T-cell (primary cell): Measurements from ENCODE around the gene CDK18. TPM values are rescaled to one million over a fixed set of nuclear protein-coding genes. Genes with fewer than 3 reads are reported as not detected.
A peak's percentile ranks its signal among the peaks of the same experiment; 100 is the strongest.
"Not testable (repeated sequence)": the region's sequence is repeated elsewhere in the genome, so short reads cannot be mapped to it uniquely, and the experiment has no call there.

Source experiments
- ATAC-seq, 4 experiments: fragments of 200-7000 bp in 3 of 4; fragments of 150-1000 bp in 1 of 4; cut with Tn5 transposase; replicated peaks in 1 of 4; 1 replicate in 3 of 4; 2 replicates in 1 of 4; pipeline ENCODE4 v1.10.0; 2021; ENCODE audit warnings: moderate library complexity in 3 of 4, mild to moderate bottlenecking in 2 of 4, moderate number of reproducible peaks in 1 of 4
- CTCF ChIA-PET, 2 donors: fragments of 300-600 bp; sonication (Branson Sonifier 250); formaldehyde crosslinking; loops; one replicate each; lab custom pipeline; 2022; ENCODE audit warnings: antibody characterized with exemption in 2 of 2; lab: Charles Lee
- POLR2A ChIA-PET, 2 donors: fragments of 300-600 bp; sonication (Branson Sonifier 250); formaldehyde crosslinking; loops; one replicate each; lab custom pipeline; 2022; ENCODE audit warnings: antibody characterized with exemption in 2 of 2; lab: Charles Lee
- DNase-seq, 35 experiments: peaks; one replicate each; pipeline versions ENCODE4 v3.0.0 to v3.0.0-alpha.2; 2013 to 2023
- H3K27ac ChIP-seq: one replicate; pipeline ENCODE4 v1.5.1; 2013; ENCODE audit warnings: low read length
- H3K27me3 ChIP-seq, 2 experiments: replicated peaks in 1 of 2; 1 replicate in 1 of 2; 2 replicates in 1 of 2; pipeline versions ENCODE4 v1.6.1 to v1.7.0; 2013; ENCODE audit warnings: low read length in 1 of 2, mixed read lengths in 1 of 2; ENCODE audit not compliant: control insufficient read depth in 2 of 2, insufficient read depth in 2 of 2; ENCODE audit errors: extremely low read depth in 1 of 2
- H3K36me3 ChIP-seq, 2 donors: 1 replicate in 1 of 2; 2 replicates in 1 of 2; pipeline versions ENCODE4 v1.6.1 to v1.7.0; 2013; ENCODE audit warnings: low read length in 1 of 2; ENCODE audit not compliant: control insufficient read depth in 2 of 2, insufficient read depth in 1 of 2; ENCODE audit errors: extremely low read depth in 1 of 2
- H3K4me1 ChIP-seq, 2 experiments: 1 replicate in 1 of 2; 2 replicates in 1 of 2; pipeline versions ENCODE4 v1.6.1 to v1.7.0; 2013; ENCODE audit warnings: low read length in 2 of 2, mixed read lengths in 1 of 2; ENCODE audit not compliant: insufficient read depth in 2 of 2, control insufficient read depth in 1 of 2; ENCODE audit errors: extremely low read depth in 1 of 2
- H3K4me3 ChIP-seq, 2 donors: 1 replicate in 1 of 2; 2 replicates in 1 of 2; pipeline versions ENCODE4 v1.5.1 to v1.7.0; 2013; ENCODE audit warnings: mild to moderate bottlenecking in 2 of 2, low read length in 1 of 2, moderate library complexity in 1 of 2; ENCODE audit not compliant: control insufficient read depth in 1 of 2; ENCODE audit errors: extremely low read depth in 1 of 2
- H3K9me3 ChIP-seq: 2 replicates; pipeline ENCODE4 v1.7.0; 2013
- H3K27ac Mint-ChIP-seq, 2 donors: one replicate each; pipeline ENCODE4 v1.8.0; 2020 to 2021; ENCODE audit warnings: mild to moderate bottlenecking in 2 of 2, mixed read lengths in 2 of 2
- H3K27me3 Mint-ChIP-seq, 2 donors: one replicate each; pipeline ENCODE4 v1.8.0; 2021 to 2022; ENCODE audit warnings: mixed read lengths in 2 of 2
- H3K36me3 Mint-ChIP-seq: one replicate; pipeline ENCODE4 v1.8.0; 2021; ENCODE audit warnings: mixed read lengths
- H3K4me1 Mint-ChIP-seq, 3 donors: one replicate each; pipeline ENCODE4 v1.8.0; 2020 to 2022; ENCODE audit warnings: mixed read lengths in 3 of 3, mild to moderate bottlenecking in 1 of 3
- H3K4me3 Mint-ChIP-seq, 3 donors: one replicate each; pipeline ENCODE4 v1.8.0; 2020 to 2022; ENCODE audit warnings: mild to moderate bottlenecking in 3 of 3, mixed read lengths in 3 of 3, moderate library complexity in 3 of 3
- H3K9me3 Mint-ChIP-seq, 3 donors: one replicate each; pipeline ENCODE4 v1.8.0; 2020 to 2022; ENCODE audit warnings: mixed read lengths in 3 of 3
- WGBS: methylation state at CpG from one replicate; pipeline ENCODE4 v1.1.5; 2013; ENCODE audit warnings: missing lambda C conversion rate; ENCODE audit not compliant: insufficient coverage; 5-methylcytosine and 5-hydroxymethylcytosine counted together
- total RNA-seq, 35 experiments: library from RNA in 6 of 35; stranded (reverse) in 6 of 35; fragments of 120-200 nt in 1 of 35; gene quantifications; one replicate each; pipeline versions ENCODE4 v1.2.1 to v1.2.4 and lab custom pipeline; 2013 to 2026

CDK18 gene
- total RNA-seq, 5 donors from 2014 or later (not counting 1 experiment from before 2014, with no cell fraction given): 1.7 to 4.6 (median 2.1) TPM

DNA sequence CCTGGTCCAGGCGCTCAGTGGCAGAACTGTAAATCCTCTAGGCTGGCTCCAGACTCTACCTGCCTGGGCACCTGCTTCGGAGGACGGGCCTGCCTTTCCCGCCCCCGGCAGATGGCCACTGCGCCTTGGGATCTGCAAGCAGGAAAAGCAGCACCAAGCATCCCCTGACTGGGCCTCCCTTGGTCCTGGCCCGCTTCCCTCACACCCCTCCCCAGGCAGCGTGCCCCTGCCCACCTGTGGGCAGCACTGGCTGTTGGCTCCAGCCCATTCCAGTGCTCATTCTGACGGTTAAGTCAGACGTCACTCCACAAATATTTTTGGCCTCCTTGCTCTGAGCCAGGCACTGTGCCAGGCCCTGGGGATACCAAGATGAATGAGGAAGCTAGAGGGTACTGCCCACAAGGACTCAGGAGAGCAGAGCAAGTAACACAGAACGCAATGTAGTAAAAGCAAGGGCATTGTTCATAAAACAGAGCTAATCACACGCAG lies 26.7 kb upstream of the CDK18 start:
- peaks cover 26 to 29% (median 28%) of the 10 kb centered on the region in 3 donors for H3K4me1 Mint-ChIP-seq
- CTCF ChIA-PET: no interaction called here
- H3K4me3 Mint-ChIP-seq: no peak overlapping the region

GRCh38 chr1:205478985-205479384 lies 25.5 kb upstream of the CDK18 start:
- 80% methylated on average over 1 of the region's 2 CpGs for WGBS
- peaks cover 1 to 27% of the 10 kb centered on the region in 2 experiments for H3K27me3 ChIP-seq
- H3K36me3 ChIP-seq, ATAC-seq, H3K4me3 ChIP-seq, H3K36me3 Mint-ChIP-seq, H3K27ac ChIP-seq, H3K9me3 ChIP-seq, DNase-seq, POLR2A ChIA-PET, H3K4me3 Mint-ChIP-seq: not testable (repeated sequence)
- H3K4me1 ChIP-seq: peaks cover 0 to 44% of the 10 kb centered on the region in 2 experiments
- peaks cover 9 to 13% (median 11%) of the 10 kb centered on the region in 3 donors for H3K9me3 Mint-ChIP-seq
- H3K27ac Mint-ChIP-seq: peak overlapping the region in 1 of 2 donors; percentile 13
- CTCF ChIA-PET: interaction anchor here (0.7 to 1.6 kb wide), 3 partner anchors 10 to 180 kb away, joined by 3 to 6 read pairs (median 4); no protein-coding TSS in a partner anchor
- H3K27me3 Mint-ChIP-seq: peaks cover 44 to 58% of the 10 kb centered on the region in 2 donors
- H3K4me1 Mint-ChIP-seq: peaks cover 26 to 35% (median 28%) of the 10 kb centered on the region in 3 donors

More for the DNA sequence above, 26.7 kb upstream of the CDK18 start:
- Histone ChIP-seq H3K36me3 (no peaks in the 10 kb centered on the region), H3K4me3 (no peak overlapping the region), H3K4me1 (peaks cover 0 to 42% of the 10 kb centered on the region in 2 experiments), H3K9me3 (no peaks in the 10 kb centered on the region), H3K27ac (no peak overlapping the region), H3K27me3 (peaks cover 0 to 37% of the 10 kb centered on the region in 2 experiments)
- no peak overlapping the region for H3K27ac Mint-ChIP-seq
- POLR2A ChIA-PET: interaction anchor here in 1 of 2 donors (0.6 kb wide), 1 partner anchor 113 kb away, joined by 8 read pairs; no protein-coding TSS in a partner anchor
- no peak for DNase-seq
- ATAC-seq: no peak
- WGBS: 92% methylated on average over 11 of the region's 12 CpGs
- peaks cover 9 to 13% (median 11%) of the 10 kb centered on the region in 3 donors for H3K9me3 Mint-ChIP-seq
- peaks cover 45 to 58% of the 10 kb centered on the region in 2 donors for H3K27me3 Mint-ChIP-seq
- H3K36me3 Mint-ChIP-seq: peaks cover 6% of the 10 kb centered on the region

DNA sequence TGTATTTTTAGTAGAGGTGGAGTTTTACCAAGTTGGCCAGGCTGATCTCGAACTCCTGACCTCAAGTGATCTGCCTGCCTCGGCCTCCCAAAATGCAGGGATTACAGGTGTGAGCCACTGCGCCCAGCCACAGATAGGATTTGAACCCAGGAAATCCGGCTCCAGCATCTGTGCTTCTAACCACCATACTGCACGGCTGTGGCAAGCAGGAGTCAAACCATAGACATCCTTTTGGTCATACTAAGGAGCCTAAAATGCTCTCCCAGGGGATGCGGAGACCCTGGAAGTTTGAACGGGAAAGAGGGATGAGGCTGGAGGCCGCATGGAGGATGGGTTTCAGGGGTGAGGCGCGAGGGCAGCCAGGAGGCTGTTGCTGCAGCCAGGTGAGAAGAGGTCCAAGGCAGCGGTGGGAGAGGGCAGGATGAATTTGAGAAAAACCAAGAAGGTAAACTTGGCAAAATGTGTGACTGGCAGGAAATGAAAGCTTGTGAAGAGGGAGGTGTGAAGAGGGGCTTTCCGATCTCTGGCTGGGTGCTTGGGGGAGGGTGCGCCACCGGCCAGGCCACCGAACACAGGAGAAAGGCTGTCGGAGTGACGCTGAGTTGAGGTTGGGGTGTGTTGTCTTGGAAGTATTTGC lies 24.0 kb upstream of the CDK18 start:
- WGBS: 27% methylated on average over 13 of the region's 17 CpGs
- peak overlapping the region; percentile 60 to 70 for H3K27ac Mint-ChIP-seq
- Histone ChIP-seq H3K36me3 (no peaks in the 10 kb centered on the region), H3K9me3 (no peaks in the 10 kb centered on the region), H3K27ac (peak overlapping the region; percentile 78), H3K4me1 (peaks cover 0 to 48% of the 10 kb centered on the region in 2 experiments), H3K4me3 (no peak overlapping the region), H3K27me3 (peaks cover 2 to 35% of the 10 kb centered on the region in 2 experiments)
- H3K27me3 Mint-ChIP-seq: peaks cover 44 to 53% of the 10 kb centered on the region in 2 donors
- H3K9me3 Mint-ChIP-seq: peaks cover 2 to 4% (median 4%) of the 10 kb centered on the region in 3 donors
- DNase-seq: peak in 33 of 35 experiments; percentile 36 to 86 (median 68)
- peak; percentile 37 to 88 (median 60) for ATAC-seq
- CTCF ChIA-PET: interaction anchor here in 1 of 2 donors (1.6 to 2.2 kb wide), 2 partner anchors 8 to 44 kb away, joined by 4 to 6 read pairs; no protein-coding TSS in a partner anchor
- H3K4me1 Mint-ChIP-seq: peaks cover 30 to 39% (median 35%) of the 10 kb centered on the region in 3 donors
- POLR2A ChIA-PET: interaction anchor here (0.5 to 0.7 kb wide), 3 partner anchors 68 to 295 kb away, joined by 3 read pairs; partner anchors contain the start of gene RAB29 (in 1 of the 2)
- H3K4me3 Mint-ChIP-seq: peak overlapping the region; percentile 26 to 63 (median 39)
- peaks cover 1% of the 10 kb centered on the region for H3K36me3 Mint-ChIP-seq

GRCh38 chr1:205481218-205481617 lies 23.3 kb upstream of the CDK18 start:
- Mint-ChIP-seq H3K4me1 (peaks cover 32 to 41% (median 39%) of the 10 kb centered on the region in 3 donors), H3K36me3 (no peaks in the 10 kb centered on the region), H3K4me3 (peak overlapping the region in 2 of 3 donors; percentile 25 to 63), H3K9me3 (no peaks in the 10 kb centered on the region), H3K27me3 (peaks cover 46 to 48% of the 10 kb centered on the region in 2 donors), H3K27ac (peak overlapping the region; percentile 60 to 73)
- H3K27ac ChIP-seq: peak overlapping the region; percentile 78
- H3K9me3 ChIP-seq: no peaks in the 10 kb centered on the region
- peak overlapping the region in 1 of 2 donors; percentile 19 for H3K4me3 ChIP-seq
- 36% methylated on average over 7 of the region's 11 CpGs for WGBS
- DNase-seq (peak in 2 of 35 experiments; percentile 9 to 11), ATAC-seq (no peak)
- H3K36me3 ChIP-seq: no peaks in the 10 kb centered on the region
- CTCF ChIA-PET: interaction anchor here (1.0 to 2.2 kb wide), 2 partner anchors 43 kb away, joined by 3 to 6 read pairs; no protein-coding TSS in a partner anchor
- H3K4me1 ChIP-seq: peaks cover 0 to 53% of the 10 kb centered on the region in 2 experiments
- POLR2A ChIA-PET: interaction anchor here in 1 of 2 donors (0.6 to 0.7 kb wide), 2 partner anchors 268 to 294 kb away, joined by 3 read pairs; partner anchors contain the start of gene RAB29
- H3K27me3 ChIP-seq: peaks cover 2 to 40% of the 10 kb centered on the region in 2 experiments

GRCh38 chr1:205481629-205482151 lies 22.8 kb upstream of the CDK18 start:
- POLR2A ChIA-PET: no interaction called here
- Mint-ChIP-seq H3K27me3 (peaks cover 45 to 46% of the 10 kb centered on the region in 2 donors), H3K36me3 (no peaks in the 10 kb centered on the region), H3K27ac (peak overlapping the region; percentile 60 to 73), H3K4me1 (peaks cover 32 to 41% (median 39%) of the 10 kb centered on the region in 3 donors), H3K9me3 (no peaks in the 10 kb centered on the region), H3K4me3 (peak overlapping the region in 2 of 3 donors; percentile 29 to 63)
- H3K27ac ChIP-seq: peak overlapping the region; percentile 78
- H3K27me3 ChIP-seq: peaks cover 2 to 40% of the 10 kb centered on the region in 2 experiments
- CTCF ChIA-PET: interaction anchor here (0.6 to 2.2 kb wide), 3 partner anchors 42 to 146 kb away, joined by 3 to 6 read pairs (median 4); no protein-coding TSS in a partner anchor
- peaks cover 0 to 53% of the 10 kb centered on the region in 2 experiments for H3K4me1 ChIP-seq
- 39% methylated on average over 13 of the region's 15 CpGs for WGBS
- peak overlapping the region in 1 of 2 donors; percentile 19 for H3K4me3 ChIP-seq
- DNase-seq: peak in 14 of 35 experiments; percentile 5 to 54 (median 16)
- no peaks in the 10 kb centered on the region for H3K9me3 ChIP-seq
- H3K36me3 ChIP-seq: no peaks in the 10 kb centered on the region
- ATAC-seq: peak in 1 of 4 experiments; percentile 9
